ENCODE results near the gene ZMIZ2.
"Not testable (repeated sequence)": the region's sequence is repeated elsewhere in the genome, so short reads cannot be mapped to it uniquely, and the experiment has no call there.

Gene ZMIZ2

GRCh38 chr7:44748045-44748947 lies at the start of gene ZMIZ2:
TSS of gene ZMIZ2 (plus strand) at chr7:44748847. CDS start at chr7:44756250, 7,403 bp downstream.
- peak; percentile 89 for DNase-seq

- DNase-seq, result not testable (repeated sequence)
Measured at GRCh38 chr7:44699598-44699997, 49.0 kb upstream of the ZMIZ2 start.

DNA sequence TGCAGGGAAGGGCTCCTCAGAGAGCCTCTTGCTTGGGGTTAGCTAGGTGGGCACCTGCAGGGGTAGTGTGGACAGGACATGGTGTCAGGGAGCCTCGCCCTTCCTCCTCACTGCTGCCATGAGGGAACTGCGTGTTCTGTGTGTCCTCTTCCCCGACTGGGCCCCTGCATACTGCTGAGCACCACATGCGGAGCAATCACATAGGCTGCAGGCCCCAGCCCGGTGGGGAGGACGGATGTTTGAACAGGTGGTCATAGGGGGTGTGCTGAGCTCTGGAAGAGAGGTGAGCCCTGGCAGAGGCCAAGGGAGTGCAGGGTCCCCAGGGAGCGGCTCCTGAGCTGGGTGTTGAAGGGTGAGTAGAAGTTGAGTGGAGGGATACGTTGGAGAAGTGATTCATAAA lies 48.3 kb upstream of the ZMIZ2 start:
- no peak for DNase-seq

- not testable (repeated sequence) for DNase-seq
Measured at GRCh38 chr7:44703391-44703790, 45.3 kb upstream of the ZMIZ2 start.

GRCh38 chr7:44703921-44704320 lies 44.7 kb upstream of the ZMIZ2 start:
- DNase-seq, result no peak

DNA sequence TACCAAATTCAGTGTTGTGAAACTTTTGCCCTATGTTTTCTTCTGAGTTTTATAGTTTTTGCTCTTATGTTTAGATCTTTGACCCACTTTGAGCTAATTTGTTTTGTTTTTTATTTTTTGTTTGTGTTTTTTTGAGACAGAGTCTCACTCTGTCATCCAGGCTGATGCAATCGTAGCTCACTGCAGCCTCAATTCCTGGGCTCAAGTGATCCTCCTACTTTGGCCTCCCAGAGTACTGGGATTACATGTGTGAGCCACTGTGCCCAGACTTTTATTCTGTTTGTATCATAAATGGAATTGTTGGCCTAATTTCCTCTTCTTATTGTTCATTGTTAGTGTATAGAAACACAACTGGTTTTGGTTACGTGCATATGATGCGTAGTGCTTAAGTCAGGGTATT lies 43.2 kb upstream of the ZMIZ2 start:
- no peak for DNase-seq

DNA sequence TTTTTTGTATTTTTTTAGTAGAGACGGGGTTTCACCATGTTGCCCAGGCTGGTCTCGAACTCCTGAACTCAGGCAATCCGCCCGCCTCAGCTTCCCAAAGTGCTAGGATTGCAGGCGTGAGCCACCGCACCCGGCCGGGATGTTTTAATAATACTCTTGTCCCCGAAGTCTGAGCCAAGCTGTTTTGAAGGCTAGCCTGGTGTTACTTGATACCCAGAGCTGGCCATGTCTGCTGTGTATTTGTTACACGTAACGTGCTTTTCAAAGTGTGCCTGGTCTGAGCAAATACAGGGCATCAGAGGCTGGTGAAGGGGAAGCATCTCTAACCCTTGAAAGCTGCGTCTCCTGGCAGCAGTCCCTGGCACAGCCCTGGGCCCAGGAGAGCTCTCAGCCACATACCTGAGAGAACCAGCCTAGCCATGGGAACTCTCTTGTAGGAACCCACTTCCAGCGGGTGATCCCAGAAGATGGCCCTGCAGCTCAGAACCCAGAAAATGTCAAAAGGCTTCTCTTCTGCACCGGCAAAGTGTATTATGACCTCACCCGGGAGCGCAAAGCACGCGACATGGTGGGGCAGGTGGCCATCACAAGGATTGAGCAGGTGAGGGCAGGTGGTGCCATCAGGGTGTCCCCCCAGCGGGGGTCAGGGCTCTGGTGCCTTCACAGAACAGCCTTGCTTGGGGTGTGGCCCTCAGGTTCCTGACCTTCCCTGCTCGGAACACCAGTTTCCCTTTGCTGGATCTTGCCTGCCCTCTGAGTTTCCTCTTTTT lies 41.7 kb upstream of the ZMIZ2 start:
- no peak for DNase-seq

DNA sequence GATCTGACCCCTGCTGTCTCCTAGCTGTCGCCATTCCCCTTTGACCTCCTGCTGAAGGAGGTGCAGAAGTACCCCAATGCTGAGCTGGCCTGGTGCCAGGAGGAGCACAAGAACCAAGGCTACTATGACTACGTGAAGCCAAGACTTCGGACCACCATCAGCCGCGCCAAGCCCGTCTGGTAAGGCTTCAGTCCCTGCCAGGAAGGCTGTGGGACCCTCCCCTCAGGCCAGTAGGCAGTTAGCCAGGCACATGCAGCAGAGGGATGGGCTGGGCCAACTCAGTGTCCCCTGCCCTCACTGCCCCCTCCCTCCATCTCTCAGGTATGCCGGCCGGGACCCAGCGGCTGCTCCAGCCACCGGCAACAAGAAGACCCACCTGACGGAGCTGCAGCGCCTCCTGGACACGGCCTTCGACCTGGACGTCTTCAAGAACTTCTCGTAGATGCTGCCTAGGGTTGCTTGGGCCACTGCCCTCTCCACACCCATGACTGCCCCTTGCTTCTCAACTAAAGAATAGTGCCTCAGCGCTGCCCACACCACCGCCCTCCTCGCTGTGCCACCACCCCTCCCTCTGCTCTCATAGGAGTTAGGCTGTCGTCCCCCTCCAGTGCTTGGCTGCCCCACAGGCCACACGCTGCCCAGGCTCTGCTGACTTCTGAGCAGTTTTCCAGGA lies 41.0 kb upstream of the ZMIZ2 start:
- no peak for DNase-seq

DNA sequence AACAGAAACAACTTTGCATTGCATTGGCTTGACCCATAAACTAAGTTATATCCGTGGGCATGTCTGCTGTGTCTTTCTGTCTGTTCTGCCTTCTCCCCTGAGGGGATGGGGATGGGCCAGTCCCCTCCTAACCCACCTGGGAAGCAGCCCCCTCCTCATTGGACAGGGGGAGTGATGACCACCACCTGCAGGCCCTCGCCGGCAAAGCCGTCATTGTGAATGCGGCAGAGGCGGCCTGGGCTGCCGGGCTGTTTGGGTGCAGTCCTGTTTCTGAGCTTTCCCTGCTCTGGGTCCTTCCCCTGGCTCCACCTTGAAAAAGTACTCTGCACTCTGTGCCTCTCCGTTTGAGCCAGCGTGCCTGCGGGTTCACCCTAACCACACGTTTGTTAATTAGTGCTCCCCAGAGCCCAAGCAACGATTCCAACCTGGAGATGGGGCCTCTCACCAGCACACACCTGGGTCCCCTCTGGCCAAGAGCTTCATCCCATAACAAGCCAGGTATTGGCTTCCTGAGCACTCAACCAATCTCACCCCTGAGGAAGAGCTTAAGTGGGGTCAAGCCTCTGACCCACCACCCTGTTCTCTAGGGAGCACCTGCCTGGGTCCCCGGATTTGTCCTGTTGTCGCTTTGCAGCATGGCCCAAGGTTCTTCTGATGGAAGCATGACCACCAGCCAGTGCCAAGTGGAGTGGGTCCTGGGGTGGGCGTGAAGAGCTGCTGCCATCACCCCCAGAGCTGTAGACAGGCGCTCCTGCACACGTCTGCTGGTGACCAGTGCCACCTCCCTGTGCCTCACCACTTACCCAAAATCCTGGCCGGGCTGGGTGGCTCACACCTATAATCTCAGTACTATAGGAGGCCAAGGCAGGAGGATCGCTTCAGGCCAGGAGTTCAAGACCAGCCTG lies 39.4 kb upstream of the ZMIZ2 start:
- no peak for DNase-seq

- DNase-seq, result no peak
Measured at GRCh38 chr7:44709945-44710596, 38.6 kb upstream of the ZMIZ2 start.

- no peak for DNase-seq
Measured at GRCh38 chr7:44711528-44711927, 37.1 kb upstream of the ZMIZ2 start.

- no peak for DNase-seq
Measured at GRCh38 chr7:44712012-44712411, 36.6 kb upstream of the ZMIZ2 start.

- DNase-seq, result no peak
Measured at GRCh38 chr7:44713141-44713540, 35.5 kb upstream of the ZMIZ2 start.

- peak; percentile 16 for DNase-seq
Measured at GRCh38 chr7:44713680-44714335, 34.8 kb upstream of the ZMIZ2 start.

- DNase-seq, result no peak
Measured at GRCh38 chr7:44716205-44716604, 32.4 kb upstream of the ZMIZ2 start.

DNA sequence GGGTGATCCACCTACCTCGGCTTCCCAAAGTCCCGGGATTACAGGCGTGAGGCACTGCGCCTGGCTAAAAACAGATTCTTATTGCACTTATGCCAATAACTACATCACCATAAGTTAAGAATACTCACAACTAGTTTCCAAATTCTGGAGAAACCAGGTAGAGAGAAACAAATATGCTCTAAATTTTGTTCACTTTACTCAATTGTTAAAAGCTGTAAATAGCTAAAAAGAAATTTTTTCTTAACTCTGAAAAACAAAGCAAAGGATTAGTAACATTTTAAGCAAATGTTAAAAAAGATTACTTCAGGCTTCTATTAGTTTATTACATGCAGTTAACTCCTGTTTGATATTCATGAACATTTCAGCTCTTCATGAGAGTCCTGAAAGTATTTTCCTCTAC lies 28.3 kb upstream of the ZMIZ2 start:
- no peak for DNase-seq

GRCh38 chr7:44724276-44724675 lies 24.4 kb upstream of the ZMIZ2 start:
- DNase-seq, result no peak

- DNase-seq, result not testable (repeated sequence)
Measured at GRCh38 chr7:44726250-44726649, 22.4 kb upstream of the ZMIZ2 start.

DNA sequence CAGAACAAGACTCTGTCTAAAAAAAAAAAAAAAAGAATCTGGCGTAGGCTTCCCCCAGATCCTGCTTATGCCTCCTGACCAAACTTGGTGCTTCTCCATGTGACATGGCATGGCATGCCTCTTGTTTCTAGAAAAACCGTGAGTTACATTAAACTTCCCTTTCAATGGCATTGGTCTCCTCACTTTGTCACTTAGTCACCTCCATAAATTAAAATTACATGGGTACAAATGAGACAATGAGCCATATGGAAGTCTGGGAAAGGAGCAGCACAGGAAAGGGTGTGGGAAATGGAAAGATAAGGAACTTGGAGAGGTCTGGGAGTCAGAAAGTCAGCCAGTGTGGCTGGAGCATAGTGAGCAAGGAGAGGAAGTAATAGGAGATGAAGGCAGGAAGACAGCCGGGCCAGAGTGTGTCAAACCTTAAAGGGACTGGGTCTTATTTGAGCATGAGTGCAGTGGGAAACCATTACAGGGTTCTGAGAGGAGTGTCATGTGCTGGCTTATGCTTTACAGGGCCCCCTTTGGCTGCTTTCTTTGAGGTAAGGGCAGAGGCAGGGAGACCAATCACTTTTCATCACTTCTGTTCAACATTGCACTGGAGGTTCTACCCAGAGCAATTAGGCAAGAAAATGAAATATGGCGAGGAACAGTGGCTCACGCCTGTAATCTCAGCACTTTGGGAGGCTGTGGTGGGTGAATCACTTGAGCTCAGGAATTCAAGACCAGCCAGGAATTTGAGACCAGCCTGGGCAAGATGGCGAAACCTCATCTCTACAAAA lies 21.3 kb upstream of the ZMIZ2 start:
- DNase-seq, result peak; percentile 49

GRCh38 chr7:44727937-44728262 lies 20.7 kb upstream of the ZMIZ2 start:
- no peak for DNase-seq

Data from inflammatory macrophage treated with lipopolysaccharide for 4 hours (primary cell).